Measurements from ENCODE around the gene MYO9B.
"Not testable (repeated sequence)": the region's sequence is repeated elsewhere in the genome, so short reads cannot be mapped to it uniquely, and the experiment has no call there.

The MYO9B gene

GRCh38 chr19:17121736-17122293 lies 46.2 kb downstream of the MYO9B start:
- no peak for DNase-seq

GRCh38 chr19:17123041-17123440 lies 47.5 kb downstream of the MYO9B start:
- DNase-seq, result no peak

- DNase-seq, result no peak
Measured at GRCh38 chr19:17124025-17124424, 48.4 kb downstream of the MYO9B start.

DNA sequence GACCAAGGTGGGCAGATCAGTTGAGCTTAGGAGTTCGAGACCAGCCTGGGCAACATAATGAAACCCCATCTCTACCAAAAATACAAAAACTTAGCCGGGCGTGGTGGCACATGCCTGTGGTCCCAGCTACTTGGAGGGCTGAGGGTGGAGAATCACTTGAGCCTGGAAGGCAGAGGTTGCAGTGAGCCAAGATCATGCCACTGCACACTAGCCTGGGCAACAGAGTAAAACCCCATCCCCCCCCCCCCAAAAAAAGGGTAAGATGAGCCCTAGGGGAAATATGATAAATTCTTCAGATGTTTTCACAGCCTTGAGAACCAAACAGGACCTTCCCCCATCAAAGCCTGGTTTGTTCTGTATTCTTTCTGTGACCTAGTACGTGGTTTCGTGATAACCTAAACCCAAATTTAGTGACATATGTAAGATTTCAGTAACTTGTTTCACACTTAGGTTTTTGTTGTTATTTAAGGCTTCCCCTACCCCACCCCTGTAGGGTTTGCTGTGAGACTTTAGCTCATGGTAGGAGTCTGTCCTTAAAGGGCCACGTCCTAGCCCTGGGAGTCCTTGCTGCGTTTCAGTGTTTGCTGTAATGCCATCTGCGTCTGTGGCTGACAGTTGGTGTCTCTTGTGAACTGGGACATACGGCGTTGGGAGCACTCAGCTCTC lies 49.6 kb downstream of the MYO9B start:
- no peak for DNase-seq

DNA sequence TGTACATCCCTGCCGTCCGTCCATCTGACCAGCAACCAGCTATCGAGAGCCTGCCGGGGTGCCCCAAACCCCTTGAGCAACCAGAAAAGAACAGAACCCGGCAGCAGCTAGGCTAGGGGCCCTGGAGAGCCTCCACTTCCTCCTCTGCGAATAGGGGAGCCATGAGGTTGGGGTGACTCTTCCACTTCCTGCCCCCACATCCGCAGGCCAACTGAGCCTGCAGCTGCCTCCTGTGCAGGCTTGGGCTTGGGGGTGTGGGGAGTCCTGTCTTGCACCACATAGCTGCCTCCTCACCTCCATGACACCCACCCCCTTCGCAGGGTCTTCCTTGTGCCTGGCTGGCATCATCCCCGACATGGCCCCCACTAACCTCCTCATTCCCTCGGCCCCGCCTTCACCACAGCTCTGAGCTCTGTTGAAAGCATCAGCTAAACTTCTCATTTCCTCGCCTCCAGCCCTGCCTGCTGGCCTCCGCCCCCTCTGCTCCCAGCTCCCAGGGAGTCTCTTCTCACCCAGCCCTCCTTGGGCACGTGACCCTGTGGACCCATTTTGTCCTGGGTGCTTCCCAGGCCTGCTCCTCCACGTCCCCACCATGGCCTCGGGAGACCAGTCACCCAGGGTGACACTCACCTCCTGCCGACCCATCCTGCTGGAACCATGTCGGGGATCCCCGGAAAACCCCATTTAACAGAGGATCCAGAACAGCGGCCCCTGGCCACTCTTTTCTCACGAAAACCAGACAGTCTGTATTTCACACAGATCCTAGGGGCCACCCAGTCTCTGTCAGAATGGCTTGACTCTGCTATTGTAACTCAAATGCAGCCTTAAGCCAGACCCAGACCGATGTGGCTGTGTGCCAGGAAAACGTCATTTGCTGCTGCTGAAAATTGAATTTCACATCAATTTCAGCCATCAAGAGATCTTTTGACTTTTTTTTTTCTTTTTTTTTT lies 50.4 kb downstream of the MYO9B start:
- peak; percentile 69 for DNase-seq

- no peak for DNase-seq
Measured at GRCh38 chr19:17127671-17128070, 52.1 kb downstream of the MYO9B start.

DNA sequence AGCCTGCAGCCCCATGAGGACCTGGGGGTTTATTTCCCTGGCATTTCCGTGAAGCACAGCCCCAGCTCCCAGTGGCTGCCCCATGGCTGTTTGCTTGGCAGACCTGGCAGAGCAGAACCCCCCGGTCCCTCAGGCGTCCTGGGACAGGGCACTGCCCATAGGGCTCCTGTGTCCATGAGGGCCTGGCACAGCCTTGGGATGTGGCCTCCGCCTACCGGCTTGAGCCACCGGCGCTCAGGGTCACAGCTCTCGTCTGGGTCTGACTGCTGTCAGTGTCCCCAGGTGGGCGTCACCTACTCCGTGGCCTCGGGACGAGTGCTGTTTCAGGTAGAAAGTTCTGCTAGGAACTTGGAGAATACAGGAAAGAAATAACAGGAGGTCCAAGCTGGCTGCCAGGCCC lies 52.8 kb downstream of the MYO9B start:
- no peak for DNase-seq

DNA sequence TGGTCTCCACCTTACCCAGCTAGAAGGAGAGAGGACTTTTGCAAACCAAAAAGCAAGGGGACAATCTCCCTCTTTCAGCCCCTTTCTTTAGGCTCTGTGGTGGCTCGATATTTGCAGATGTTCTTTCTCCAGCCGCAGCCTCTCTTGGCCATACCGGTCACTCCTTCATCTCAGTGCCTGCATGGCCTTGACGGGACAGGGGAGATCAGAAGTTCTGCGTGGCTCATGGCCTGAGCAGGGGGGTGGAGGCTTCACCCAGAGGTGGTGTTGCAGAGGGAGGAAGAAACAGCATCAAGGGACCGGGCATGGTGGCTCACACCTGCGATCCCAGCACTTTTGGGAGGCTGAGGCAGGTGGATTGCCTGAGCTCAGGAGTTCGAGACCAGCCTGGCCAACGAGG lies 53.2 kb downstream of the MYO9B start:
- DNase-seq, result no peak

DNA sequence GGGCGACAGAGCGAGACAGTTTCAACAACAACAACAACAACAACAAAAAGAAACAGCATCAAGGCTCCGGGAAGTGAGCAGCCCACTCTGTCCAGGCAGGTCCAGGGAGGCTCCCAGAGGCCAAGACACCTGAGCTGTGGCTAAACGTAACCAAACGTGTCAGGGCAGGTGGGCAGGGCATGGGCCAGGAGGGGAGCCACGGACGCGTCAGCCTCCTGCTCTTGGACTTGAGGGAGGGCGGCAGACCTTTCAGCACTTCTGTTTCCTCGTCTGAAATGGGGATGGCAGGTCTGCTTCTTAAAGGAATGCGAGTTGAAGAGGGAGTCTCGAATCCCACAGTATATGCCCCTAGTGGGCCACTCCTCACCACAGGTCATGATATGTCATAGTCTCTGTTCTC lies 53.8 kb downstream of the MYO9B start:
- no peak for DNase-seq

GRCh38 chr19:17135001-17135853 lies 59.6 kb downstream of the MYO9B start:
- peak; percentile 93 for DNase-seq

DNA sequence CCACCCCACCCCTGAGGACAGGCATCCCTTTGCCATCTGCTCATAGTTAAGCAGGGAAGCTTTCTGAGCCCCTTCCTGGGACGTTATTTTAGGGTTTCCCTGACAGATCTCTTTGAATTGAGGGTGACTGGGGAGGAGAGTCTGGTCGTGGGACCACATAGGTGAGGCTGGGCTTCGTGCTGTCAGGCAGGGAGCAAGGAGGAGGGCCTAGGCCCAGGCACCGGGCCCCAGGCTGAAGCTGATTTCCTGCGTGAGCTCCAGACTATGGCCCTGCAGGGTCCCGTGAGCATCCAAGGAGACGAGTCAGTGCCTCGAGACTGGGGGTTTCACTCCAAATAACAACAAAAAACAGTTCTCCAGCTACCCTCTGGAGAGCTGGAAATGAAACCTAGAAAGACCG lies 60.4 kb downstream of the MYO9B start:
- no peak for DNase-seq

- DNase-seq, result no peak
Measured at GRCh38 chr19:17136617-17137016, 61.0 kb downstream of the MYO9B start.

GRCh38 chr19:17137417-17137816 lies 61.8 kb downstream of the MYO9B start:
- no peak for DNase-seq

GRCh38 chr19:17138052-17138846 lies 62.7 kb downstream of the MYO9B start:
- DNase-seq, result not testable (repeated sequence)

DNA sequence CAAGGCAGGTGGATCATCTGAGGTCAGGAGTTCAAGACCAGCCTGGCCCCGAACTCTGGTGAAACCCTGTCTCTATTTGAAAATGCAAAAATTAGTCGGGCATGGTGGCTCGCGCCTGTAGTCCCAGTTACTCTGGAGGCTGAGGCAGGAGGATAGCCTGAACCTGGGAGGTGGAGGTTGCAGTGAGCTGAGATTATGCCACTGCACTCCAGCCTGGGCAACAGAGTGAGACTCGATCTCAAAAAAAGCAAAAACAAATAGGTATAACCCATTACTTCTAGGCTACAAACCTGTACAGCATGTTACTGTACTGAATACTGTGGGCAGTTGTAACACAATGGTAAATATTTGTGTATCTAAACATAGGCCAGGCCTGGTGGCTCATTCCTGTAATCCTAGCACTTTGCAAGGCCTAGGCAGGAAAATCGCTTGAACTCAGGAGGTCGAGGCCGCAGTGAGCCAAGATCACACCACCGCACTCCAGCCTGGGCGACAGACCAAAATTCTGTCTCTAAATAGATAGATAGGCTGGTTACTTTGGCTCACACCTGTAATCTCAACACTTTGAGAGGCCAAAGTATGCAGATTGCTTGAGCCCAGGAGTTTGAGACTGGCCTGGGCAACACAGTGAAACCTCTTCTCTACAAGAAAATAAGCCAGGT lies 63.5 kb downstream of the MYO9B start:
- DNase-seq, result no peak

DNA sequence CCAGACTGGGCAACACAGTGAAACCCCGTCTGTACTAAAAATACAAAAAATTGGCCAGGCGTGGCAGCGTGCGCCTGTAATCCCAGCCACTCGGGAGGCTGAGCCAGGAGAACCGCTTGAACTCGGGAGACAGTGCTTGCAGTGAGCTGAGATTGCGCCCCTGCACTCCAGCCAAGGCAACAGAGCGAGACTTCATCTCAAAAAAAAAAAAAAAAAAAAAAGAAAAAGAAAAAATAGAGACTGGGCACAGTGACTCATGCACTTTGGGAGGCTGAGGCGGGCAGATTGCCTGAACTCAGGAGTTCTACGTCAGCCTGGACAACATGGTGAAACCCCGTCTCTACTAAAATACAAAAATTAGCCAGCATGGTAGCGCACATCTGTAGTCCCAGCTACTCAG lies 69.2 kb downstream of the MYO9B start:
- DNase-seq, result not testable (repeated sequence)

GRCh38 chr19:17145546-17146497 lies 70.2 kb downstream of the MYO9B start:
- no peak for DNase-seq

- no peak for DNase-seq
Measured at GRCh38 chr19:17148130-17148529, 72.6 kb downstream of the MYO9B start.

- DNase-seq, result no peak
Measured at GRCh38 chr19:17149393-17150135, 74.0 kb downstream of the MYO9B start.

Data from right forelimb (tissue), 1 donor.